HepG2 (cell line): ENCODE data around the gene KHK. TPM values are rescaled to one million over a fixed set of nuclear protein-coding genes. Genes with fewer than 3 reads are reported as not detected.

Experiments
- AHR ChIP-seq: IDR thresholded peaks from 2 replicates; pipeline ENCODE4 v1.6.1; 2018; ENCODE audit warnings: missing genetic modification reagents, missing compliant biosample characterization
- BCL6 ChIP-seq: IDR thresholded peaks from 2 replicates; pipeline ENCODE4 v1.6.1; 2016; ENCODE audit warnings: missing genetic modification reagents, missing compliant biosample characterization
- KDM6A ChIP-seq: IDR thresholded peaks from 2 replicates; pipeline ENCODE4 v1.6.1; 2016; ENCODE audit warnings: low read depth
- SRY ChIP-seq: sonication (generic); formaldehyde crosslinking; IDR thresholded peaks from 2 replicates; pipeline ENCODE4 v1.8.0; 2022; ENCODE audit warnings: mild to moderate bottlenecking, missing genetic modification reagents
- TOE1 ChIP-seq: sonication (generic); formaldehyde crosslinking; IDR thresholded peaks from 2 replicates; pipeline ENCODE4 v1.4.0; 2020; ENCODE audit warnings: mild to moderate bottlenecking, missing genetic modification reagents
- ZBTB20 ChIP-seq: sonication (generic); formaldehyde crosslinking; IDR thresholded peaks from 2 replicates; pipeline ENCODE4 v1.8.1; 2023; ENCODE audit warnings: missing genetic modification reagents, low read depth, mild to moderate bottlenecking, borderline replicate concordance
- ZNF333 ChIP-seq: sonication (generic); formaldehyde crosslinking; IDR thresholded peaks from 2 replicates; pipeline ENCODE4 v1.4.0; 2020; ENCODE audit warnings: mild to moderate bottlenecking, missing genetic modification reagents, borderline replicate concordance
- ZNF335 ChIP-seq: sonication (generic); formaldehyde crosslinking; IDR thresholded peaks from 2 replicates; pipeline ENCODE4 v1.4.0; 2020; ENCODE audit warnings: missing genetic modification reagents
- ZNF430 ChIP-seq: sonication (generic); formaldehyde crosslinking; IDR thresholded peaks from 2 replicates; pipeline ENCODE4 v1.9.0; 2021; ENCODE audit warnings: mild to moderate bottlenecking, missing genetic modification reagents
- ZNF788 ChIP-seq: sonication (generic); formaldehyde crosslinking; IDR thresholded peaks from 2 replicates; pipeline ENCODE4 v1.5.0; 2020; ENCODE audit warnings: mild to moderate bottlenecking, missing genetic modification reagents, borderline replicate concordance
- ZNF792 ChIP-seq: IDR thresholded peaks from 2 replicates; pipeline ENCODE4 v1.6.1; 2016
- ZSCAN21 ChIP-seq: sonication (generic); formaldehyde crosslinking; IDR thresholded peaks from 2 replicates; pipeline ENCODE4 v1.8.0; 2022; ENCODE audit warnings: mild to moderate bottlenecking, missing genetic modification reagents, moderate library complexity, borderline replicate concordance
- ZSCAN9 ChIP-seq: IDR thresholded peaks from 2 replicates; pipeline ENCODE4 v1.6.1; 2016; ENCODE audit warnings: borderline replicate concordance
- polyA plus RNA-seq, 8 experiments: library from polyadenylated mRNA; depleted of rRNA in 3 of 8; stranded (reverse) in 7 of 8; unstranded in 1 of 8; fragments of >200 nt; fragmentation: Illumina TruSeq in 4 of 8; extraction: Trizol in 4 of 8; gene quantifications; 2 replicates each; pipeline versions ENCODE4 v1.2.1 to v1.2.3, GENCODE V29; 2011 to 2016; ENCODE audit warnings: low read depth in 4 of 8, missing spikeins in 1 of 8, mixed read lengths in 1 of 8; ENCODE audit not compliant: insufficient read depth in 1 of 8
- total RNA-seq, 5 experiments: library from RNA; depleted of rRNA; stranded (reverse); fragments of >200 nt; fragmentation: Illumina TruSeq; extraction: Trizol; gene quantifications; 2 replicates each; pipeline ENCODE4 v1.2.3, GENCODE V29; 2016; ENCODE audit warnings: low read depth in 1 of 5
- TF ChIP-seq, protein P1 (sequence below): sonication (generic); formaldehyde crosslinking; IDR thresholded peaks from 2 replicates; pipeline ENCODE4 v1.4.0; 2020; ENCODE audit warnings: missing genetic modification reagents, borderline replicate concordance
- TF ChIP-seq, protein P2 (sequence below): sonication (generic); formaldehyde crosslinking; IDR thresholded peaks from 2 replicates; pipeline ENCODE4 v1.5.1; 2020; ENCODE audit warnings: mild to moderate bottlenecking, missing genetic modification reagents
- TF ChIP-seq, protein P3 (sequence below): fragments of 450-650 bp; IDR thresholded peaks from 2 replicates; pipeline ENCODE4 v1.6.1; 2017; ENCODE audit warnings: mild to moderate bottlenecking
- TF ChIP-seq, protein P4 (sequence below): sonication (generic); formaldehyde crosslinking; IDR thresholded peaks from 2 replicates; pipeline ENCODE4 v1.4.0; 2020; ENCODE audit warnings: mild to moderate bottlenecking, missing genetic modification reagents
- TF ChIP-seq, protein P5 (sequence below): sonication (generic); formaldehyde crosslinking; IDR thresholded peaks from 2 replicates; pipeline ENCODE4 v1.4.0; 2020; ENCODE audit warnings: mild to moderate bottlenecking, missing genetic modification reagents

Gene KHK
- total and polyA plus RNA-seq, 2 of the 13 experiments (the other 11 are each of a cell fraction or from before 2014, with no cell fraction given): 40.9 to 99.2 TPM

DNA sequence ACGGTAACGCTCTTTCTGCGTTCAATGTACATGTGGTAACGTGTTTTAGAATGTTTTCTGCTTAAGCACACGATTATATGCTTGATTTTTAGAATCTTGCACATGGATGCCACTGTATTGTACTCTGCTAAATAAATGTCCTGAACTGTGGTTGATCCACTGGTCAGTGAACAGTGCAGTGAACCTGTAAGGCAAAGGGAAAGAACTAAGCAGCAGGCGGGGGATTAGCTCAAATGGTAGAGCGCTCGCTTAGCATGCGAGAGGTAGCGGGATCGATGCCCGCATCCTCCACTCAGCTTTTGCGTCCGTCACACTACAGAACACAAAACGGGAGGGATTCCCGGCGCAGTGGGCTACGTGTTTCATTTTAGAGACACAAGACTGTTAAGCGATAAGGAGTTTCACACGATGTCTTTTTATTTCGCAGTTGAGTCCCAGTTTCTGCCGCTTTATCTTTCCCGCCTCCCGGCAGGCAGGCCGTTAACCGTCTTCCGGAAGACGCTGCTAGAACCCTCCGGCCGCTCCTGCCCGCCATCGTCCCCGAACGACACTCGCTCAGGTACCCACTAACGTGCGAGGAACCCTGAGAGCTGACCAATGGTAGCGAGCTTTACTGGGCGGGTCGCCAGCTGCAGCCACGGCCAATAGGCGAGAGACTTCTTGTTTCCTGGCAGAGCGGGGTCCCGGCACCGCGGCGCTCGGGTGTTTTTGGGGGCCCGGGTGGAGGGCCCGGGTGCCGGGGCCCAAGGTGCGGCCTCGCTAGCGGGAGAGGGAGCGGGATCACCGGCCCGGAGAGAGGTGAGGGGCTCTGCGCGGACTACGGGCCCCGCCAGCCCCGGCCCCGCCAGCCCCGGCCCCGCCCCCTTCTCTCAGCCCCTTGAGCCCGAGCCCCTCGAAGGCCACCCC, 35.3 kb upstream of the KHK start, which contains the start of gene AGBL5 (continued):
- TF ChIP-seq, protein P1, sequence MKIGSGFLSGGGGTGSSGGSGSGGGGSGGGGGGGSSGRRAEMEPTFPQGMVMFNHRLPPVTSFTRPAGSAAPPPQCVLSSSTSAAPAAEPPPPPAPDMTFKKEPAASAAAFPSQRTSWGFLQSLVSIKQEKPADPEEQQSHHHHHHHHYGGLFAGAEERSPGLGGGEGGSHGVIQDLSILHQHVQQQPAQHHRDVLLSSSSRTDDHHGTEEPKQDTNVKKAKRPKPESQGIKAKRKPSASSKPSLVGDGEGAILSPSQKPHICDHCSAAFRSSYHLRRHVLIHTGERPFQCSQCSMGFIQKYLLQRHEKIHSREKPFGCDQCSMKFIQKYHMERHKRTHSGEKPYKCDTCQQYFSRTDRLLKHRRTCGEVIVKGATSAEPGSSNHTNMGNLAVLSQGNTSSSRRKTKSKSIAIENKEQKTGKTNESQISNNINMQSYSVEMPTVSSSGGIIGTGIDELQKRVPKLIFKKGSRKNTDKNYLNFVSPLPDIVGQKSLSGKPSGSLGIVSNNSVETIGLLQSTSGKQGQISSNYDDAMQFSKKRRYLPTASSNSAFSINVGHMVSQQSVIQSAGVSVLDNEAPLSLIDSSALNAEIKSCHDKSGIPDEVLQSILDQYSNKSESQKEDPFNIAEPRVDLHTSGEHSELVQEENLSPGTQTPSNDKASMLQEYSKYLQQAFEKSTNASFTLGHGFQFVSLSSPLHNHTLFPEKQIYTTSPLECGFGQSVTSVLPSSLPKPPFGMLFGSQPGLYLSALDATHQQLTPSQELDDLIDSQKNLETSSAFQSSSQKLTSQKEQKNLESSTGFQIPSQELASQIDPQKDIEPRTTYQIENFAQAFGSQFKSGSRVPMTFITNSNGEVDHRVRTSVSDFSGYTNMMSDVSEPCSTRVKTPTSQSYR: no peak; the same call in 1 of the 2 replicates
- peak; percentile 86 for TF ChIP-seq ZSCAN9 (CRISPR knock-in tag)
- no peak; the same call in 1 of the 2 replicates for TF ChIP-seq ZNF430
- peak; percentile 95; the same call in 1 of the 2 replicates for TF ChIP-seq SRY
- TF ChIP-seq BCL6 (CRISPR knock-in tag): peak; percentile 32
- TF ChIP-seq, protein P2, sequence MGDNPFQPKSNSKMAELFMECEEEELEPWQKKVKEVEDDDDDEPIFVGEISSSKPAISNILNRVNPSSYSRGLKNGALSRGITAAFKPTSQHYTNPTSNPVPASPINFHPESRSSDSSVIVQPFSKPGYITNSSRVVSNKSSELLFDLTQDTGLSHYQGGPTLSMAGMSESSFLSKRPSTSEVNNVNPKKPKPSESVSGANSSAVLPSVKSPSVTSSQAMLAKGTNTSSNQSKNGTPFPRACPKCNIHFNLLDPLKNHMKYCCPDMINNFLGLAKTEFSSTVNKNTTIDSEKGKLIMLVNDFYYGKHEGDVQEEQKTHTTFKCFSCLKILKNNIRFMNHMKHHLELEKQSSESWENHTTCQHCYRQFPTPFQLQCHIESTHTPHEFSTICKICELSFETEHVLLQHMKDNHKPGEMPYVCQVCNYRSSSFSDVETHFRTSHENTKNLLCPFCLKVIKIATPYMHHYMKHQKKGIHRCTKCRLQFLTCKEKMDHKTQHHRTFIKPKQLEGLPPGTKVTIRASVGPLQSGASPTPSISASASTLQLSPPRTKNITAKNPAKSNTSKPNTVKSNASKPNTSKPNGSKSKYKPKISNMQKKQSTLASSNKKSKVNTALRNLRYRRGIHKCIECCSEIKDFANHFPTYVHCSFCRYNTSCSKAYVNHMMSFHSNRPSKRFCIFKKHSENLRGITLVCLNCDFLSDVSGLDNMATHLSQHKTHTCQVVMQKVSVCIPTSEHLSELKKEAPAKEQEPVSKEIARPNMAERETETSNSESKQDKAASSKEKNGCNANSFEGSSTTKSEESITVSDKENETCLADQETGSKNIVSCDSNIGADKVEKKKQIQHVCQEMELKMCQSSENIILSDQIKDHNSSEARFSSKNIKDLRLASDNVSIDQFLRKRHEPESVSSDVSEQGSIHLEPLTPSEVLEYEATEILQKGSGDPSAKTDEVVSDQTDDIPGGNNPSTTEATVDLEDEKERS: peak; percentile 93
- peak; percentile 90 for TF ChIP-seq AHR (CRISPR knock-in tag)
- TF ChIP-seq, protein P3, sequence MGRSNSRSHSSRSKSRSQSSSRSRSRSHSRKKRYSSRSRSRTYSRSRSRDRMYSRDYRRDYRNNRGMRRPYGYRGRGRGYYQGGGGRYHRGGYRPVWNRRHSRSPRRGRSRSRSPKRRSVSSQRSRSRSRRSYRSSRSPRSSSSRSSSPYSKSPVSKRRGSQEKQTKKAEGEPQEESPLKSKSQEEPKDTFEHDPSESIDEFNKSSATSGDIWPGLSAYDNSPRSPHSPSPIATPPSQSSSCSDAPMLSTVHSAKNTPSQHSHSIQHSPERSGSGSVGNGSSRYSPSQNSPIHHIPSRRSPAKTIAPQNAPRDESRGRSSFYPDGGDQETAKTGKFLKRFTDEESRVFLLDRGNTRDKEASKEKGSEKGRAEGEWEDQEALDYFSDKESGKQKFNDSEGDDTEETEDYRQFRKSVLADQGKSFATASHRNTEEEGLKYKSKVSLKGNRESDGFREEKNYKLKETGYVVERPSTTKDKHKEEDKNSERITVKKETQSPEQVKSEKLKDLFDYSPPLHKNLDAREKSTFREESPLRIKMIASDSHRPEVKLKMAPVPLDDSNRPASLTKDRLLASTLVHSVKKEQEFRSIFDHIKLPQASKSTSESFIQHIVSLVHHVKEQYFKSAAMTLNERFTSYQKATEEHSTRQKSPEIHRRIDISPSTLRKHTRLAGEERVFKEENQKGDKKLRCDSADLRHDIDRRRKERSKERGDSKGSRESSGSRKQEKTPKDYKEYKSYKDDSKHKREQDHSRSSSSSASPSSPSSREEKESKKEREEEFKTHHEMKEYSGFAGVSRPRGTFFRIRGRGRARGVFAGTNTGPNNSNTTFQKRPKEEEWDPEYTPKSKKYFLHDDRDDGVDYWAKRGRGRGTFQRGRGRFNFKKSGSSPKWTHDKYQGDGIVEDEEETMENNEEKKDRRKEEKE: no peak
- TF ChIP-seq KDM6A (CRISPR knock-in tag): 0 out of 2 replicates have a peak, but pooled peaks have one; percentile 28
- TF ChIP-seq ZNF333 (CRISPR knock-in tag): no peak
- TF ChIP-seq ZBTB20 (CRISPR knock-in tag): peak; percentile 85
- peak; percentile 95 for TF ChIP-seq ZNF792 (CRISPR knock-in tag)
- peak; percentile 83 for TF ChIP-seq ZNF335 (CRISPR knock-in tag)
- TF ChIP-seq ZNF788: peak; percentile 91; the same call in 1 of the 2 replicates
- TF ChIP-seq, protein P4, sequence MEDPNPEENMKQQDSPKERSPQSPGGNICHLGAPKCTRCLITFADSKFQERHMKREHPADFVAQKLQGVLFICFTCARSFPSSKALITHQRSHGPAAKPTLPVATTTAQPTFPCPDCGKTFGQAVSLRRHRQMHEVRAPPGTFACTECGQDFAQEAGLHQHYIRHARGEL (CRISPR knock-in tag): peak; percentile 46; the same call in 1 of the 2 replicates
- TF ChIP-seq, protein P5, sequence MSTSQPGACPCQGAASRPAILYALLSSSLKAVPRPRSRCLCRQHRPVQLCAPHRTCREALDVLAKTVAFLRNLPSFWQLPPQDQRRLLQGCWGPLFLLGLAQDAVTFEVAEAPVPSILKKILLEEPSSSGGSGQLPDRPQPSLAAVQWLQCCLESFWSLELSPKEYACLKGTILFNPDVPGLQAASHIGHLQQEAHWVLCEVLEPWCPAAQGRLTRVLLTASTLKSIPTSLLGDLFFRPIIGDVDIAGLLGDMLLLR (CRISPR knock-in tag): peak; percentile 43; the same call in 1 of the 2 replicates
- TF ChIP-seq TOE1 (CRISPR knock-in tag): no peak; the same call in 1 of the 2 replicates
- no peak; the same call in none of the 2 replicates for TF ChIP-seq ZSCAN21 (CRISPR knock-in tag)
